ENCODE data around the gene POC1A. TPM values are rescaled to one million over a fixed set of nuclear protein-coding genes. Genes with fewer than 3 reads are reported as not detected.

POC1A gene
- total RNA-seq, 1 experiment from 2014 or later: 29.0 TPM

DNA sequence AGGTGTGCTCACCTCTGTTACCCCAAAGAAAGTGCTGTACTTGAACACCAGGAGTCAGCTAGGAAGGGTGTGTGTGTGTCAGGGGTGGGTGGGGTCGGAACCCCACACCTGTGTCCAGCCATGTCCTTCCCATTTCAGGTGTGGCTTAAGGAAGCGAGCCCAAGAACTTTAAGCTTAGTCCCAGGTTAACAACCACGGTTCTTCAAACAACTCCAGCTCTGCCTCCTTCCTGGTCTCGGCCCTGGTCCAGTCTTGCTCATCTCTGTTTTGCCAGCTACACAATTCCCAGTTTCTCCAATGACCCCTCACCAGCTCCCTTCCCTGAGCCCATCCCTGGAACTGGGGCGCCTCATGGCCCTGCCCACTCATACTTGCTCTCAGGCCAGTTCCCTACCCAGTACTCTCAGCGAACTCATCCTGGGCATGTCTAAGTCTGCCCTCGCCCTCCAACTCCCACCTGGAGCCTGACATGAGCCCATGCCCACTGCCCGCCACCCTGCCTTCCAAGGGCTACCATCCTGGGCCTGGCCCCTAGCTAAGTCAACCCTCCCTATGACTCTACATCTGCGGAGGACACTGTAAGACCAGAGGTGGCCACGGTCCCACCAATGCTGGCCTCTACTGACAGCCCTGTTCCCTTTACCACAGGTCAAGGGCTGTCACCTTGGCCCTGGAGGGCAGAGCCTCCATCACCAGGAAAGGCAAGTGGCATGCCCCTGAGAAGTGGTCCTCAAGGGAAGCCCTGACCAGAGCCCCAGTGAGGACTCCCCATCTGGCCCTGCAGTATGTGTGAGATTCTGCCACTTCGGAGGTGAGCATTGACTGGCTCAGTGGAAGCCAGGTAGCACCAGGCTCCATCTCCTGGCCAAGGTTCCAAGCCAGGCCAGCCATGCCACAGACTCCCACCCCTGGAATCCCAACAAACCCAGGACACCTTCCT lies 9.2 kb downstream of the POC1A start:
- H2BK20ac ChIP-seq (ENCODE audit: low read depth, low read length, poor library complexity, severe bottlenecking): no peak overlapping the region
- H3K18ac ChIP-seq (ENCODE audit: insufficient read length, low read depth, low read length): no peak overlapping the region
- Mint-ChIP-seq H3K4me1 (peaks cover 3 to 4% of the 10 kb centered on the region in 2 experiments), H3K36me3 (ENCODE audit: insufficient read depth in 1 of 3, low read depth in 3 of 3) (peaks cover 30 to 80% (median 71%) of the 10 kb centered on the region in 3 experiments), H3K27me3 (ENCODE audit: low read depth) (no peaks in the 10 kb centered on the region), H3K9me3 (no peaks in the 10 kb centered on the region), H3K4me3 (no peak overlapping the region; a peak in 1 of 5 replicates), H3K27ac (no peak overlapping the region)
- H2BK5ac ChIP-seq (ENCODE audit: insufficient read length, low read length): no peak overlapping the region
- no peak overlapping the region for H3T11ph ChIP-seq (ENCODE audit: low read length)
- no peak overlapping the region for H3K9ac ChIP-seq (ENCODE audit: extremely low read depth, insufficient read length, low read length)
- no peaks in the 10 kb centered on the region for H3K4me1 ChIP-seq (ENCODE audit: insufficient read depth, low read length)
- no peak overlapping the region for H2AK5ac ChIP-seq (ENCODE audit: insufficient read length, low read length)
- no peak overlapping the region for H4K8ac ChIP-seq (replicated peaks; ENCODE audit: insufficient read length, low read depth, low read length)
- H3K27ac ChIP-seq (ENCODE audit: insufficient read length, low read depth, low read length): no peak overlapping the region
- no peak overlapping the region for H3K23ac ChIP-seq (ENCODE audit: insufficient read length, low read depth, low read length)
- no peak for DNase-seq
- TF ChIP-seq, protein P1, sequence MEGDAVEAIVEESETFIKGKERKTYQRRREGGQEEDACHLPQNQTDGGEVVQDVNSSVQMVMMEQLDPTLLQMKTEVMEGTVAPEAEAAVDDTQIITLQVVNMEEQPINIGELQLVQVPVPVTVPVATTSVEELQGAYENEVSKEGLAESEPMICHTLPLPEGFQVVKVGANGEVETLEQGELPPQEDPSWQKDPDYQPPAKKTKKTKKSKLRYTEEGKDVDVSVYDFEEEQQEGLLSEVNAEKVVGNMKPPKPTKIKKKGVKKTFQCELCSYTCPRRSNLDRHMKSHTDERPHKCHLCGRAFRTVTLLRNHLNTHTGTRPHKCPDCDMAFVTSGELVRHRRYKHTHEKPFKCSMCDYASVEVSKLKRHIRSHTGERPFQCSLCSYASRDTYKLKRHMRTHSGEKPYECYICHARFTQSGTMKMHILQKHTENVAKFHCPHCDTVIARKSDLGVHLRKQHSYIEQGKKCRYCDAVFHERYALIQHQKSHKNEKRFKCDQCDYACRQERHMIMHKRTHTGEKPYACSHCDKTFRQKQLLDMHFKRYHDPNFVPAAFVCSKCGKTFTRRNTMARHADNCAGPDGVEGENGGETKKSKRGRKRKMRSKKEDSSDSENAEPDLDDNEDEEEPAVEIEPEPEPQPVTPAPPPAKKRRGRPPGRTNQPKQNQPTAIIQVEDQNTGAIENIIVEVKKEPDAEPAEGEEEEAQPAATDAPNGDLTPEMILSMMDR (conservative IDR thresholded peaks at IDR 0.05): no peak
- no peaks in the 10 kb centered on the region for H3K79me2 ChIP-seq (ENCODE audit: insufficient read depth, low read length)
- no peaks in the 10 kb centered on the region for H3K79me1 ChIP-seq (ENCODE audit: insufficient read depth, low read depth, low read length, poor library complexity, severe bottlenecking)
- no peak overlapping the region for H3K14ac ChIP-seq (ENCODE audit: insufficient read depth, low read length)
- no peaks in the 10 kb centered on the region for H3K9me3 ChIP-seq (ENCODE audit: control insufficient read depth, low read depth, low read length)
- H3K56ac ChIP-seq (ENCODE audit: insufficient read length, low read depth, low read length): no peak overlapping the region
- H3K4me2 ChIP-seq (ENCODE audit: insufficient read depth, insufficient read length, low read length): no peak overlapping the region
- no peak overlapping the region for H4K91ac ChIP-seq (ENCODE audit: insufficient read length, low read depth, low read length)
- H3K23me2 ChIP-seq (ENCODE audit: insufficient read length, low read depth, low read length, poor library complexity, severe bottlenecking): no peaks in the 10 kb centered on the region
- H3K27me3 ChIP-seq (ENCODE audit: insufficient read depth, low read length): no peaks in the 10 kb centered on the region
- H2AFZ ChIP-seq (ENCODE audit: low read length): no peak overlapping the region
- H2BK120ac ChIP-seq (ENCODE audit: low read depth, low read length, poor library complexity, severe bottlenecking): no peak overlapping the region
- H2BK15ac ChIP-seq (ENCODE audit: low read depth, low read length): no peak overlapping the region
- H4K20me1 ChIP-seq (ENCODE audit: control insufficient read depth, insufficient read depth, insufficient read length): peaks cover 7% of the 10 kb centered on the region
- whole genome bisulfite sequencing (ENCODE audit: extremely low coverage, insufficient read length, low lambda C conversion rate): no CpG with 5 or more reads among the region's 11 CpGs
- no peak overlapping the region for H2BK12ac ChIP-seq (ENCODE audit: insufficient read length, low read depth, low read length)
- no peak overlapping the region for H3K4ac ChIP-seq (ENCODE audit: low read depth, low read length)
- no peak overlapping the region for H4K5ac ChIP-seq (ENCODE audit: insufficient read length, low read depth, low read length)

Data from H9 (cell line).